HG03558 (cell line): ENCODE measurements around the gene CD207.
A peak's percentile ranks its signal among the peaks of the same experiment; 100 is the strongest.
"Not testable (repeated sequence)": the region's sequence is repeated elsewhere in the genome, so short reads cannot be mapped to it uniquely, and the experiment has no call there.

ENCODE experiments used
- ATAC-seq: cut with Tn5 transposase; IDR thresholded peaks from one replicate; pipeline ENCODE4 v1.9.1; 2021; ENCODE audit warnings: moderate number of reproducible peaks; ENCODE audit not compliant: unreplicated experiment; ENCODE audit errors: extremely low read depth

CD207 gene

DNA sequence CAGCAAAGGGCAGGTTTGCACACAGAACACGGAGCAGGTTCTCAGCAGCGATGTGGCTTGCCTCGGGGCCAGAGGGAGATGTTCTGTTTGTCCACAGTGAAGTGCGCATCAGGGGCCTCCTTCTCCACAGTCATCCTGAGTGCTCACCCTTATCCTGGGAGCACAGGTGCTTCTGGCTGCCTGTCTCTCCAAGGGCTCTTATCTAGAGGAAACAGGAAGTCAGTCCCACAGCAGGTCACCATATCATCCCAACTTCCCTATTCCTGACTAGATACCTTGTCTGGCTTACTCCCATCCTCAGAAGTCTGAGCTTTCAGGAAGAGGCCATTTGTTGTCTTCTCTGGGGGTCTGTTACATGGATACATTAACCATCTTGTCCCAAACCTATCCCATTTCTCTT lies at the start of gene CD207:
Gene CD207 (minus strand): TSS at position 174 of the 400 bp plus-strand sequence. CDS start 40 bp downstream, at position 134.
- no peak for ATAC-seq

DNA sequence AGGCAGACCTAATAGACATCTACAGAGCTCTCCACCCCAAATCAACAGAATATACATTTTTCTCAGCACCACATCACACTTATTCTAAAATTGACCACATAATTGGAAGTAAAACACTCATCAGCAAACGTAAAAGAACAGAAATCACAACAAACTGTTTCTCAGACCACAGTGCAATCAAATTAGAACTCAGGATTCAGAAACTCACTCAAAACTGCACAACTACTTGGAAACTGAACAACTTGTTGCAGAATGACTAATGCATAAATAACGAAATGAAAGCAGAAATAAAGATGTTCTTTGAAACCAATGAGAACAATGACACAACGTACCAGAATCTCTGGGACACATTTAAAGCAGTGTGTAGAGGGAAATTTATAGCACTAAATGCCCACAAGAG lies 42.9 kb upstream of the CD207 start:
- not testable (repeated sequence) for ATAC-seq

DNA sequence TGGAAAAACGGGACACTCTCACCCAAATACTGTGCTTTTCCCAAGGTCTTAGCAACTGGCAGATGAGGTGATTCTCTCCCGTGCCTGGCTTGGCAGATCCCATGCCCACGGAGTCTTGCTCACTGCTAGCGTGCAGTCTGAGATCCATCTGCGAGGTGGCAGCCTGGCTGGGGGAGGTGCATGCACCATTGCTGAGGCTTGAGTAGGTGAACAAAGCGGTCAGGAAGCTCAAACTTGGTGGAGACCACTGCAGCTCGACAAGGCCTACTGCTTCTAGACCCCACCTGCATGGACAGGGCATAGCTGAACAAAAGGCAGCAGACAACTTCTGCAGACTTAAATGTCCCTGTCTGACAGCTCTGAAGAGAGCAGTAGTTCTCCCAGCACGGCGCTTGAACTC lies 40.5 kb upstream of the CD207 start:
- ATAC-seq = not testable (repeated sequence)

DNA sequence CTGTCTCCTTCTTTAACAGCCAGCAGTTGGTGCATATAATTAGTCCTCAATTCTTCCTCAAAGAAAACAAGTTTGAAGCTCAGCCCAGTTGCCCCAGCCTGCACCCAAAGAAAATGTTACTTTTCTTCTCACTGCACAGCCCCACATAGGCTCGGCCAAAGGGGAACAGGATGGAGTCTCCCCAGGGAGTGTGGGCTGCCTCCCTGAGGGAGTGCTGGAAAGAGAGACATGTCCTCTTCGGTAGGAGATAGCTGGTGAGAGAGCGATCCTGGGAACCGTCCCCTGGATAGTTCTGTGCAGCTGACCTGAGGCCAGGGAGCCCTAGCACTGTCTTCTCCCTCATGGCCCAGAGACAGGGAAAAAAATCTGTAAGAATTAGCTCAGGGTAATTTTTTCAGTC lies 37.9 kb upstream of the CD207 start:
- no peak for ATAC-seq

DNA sequence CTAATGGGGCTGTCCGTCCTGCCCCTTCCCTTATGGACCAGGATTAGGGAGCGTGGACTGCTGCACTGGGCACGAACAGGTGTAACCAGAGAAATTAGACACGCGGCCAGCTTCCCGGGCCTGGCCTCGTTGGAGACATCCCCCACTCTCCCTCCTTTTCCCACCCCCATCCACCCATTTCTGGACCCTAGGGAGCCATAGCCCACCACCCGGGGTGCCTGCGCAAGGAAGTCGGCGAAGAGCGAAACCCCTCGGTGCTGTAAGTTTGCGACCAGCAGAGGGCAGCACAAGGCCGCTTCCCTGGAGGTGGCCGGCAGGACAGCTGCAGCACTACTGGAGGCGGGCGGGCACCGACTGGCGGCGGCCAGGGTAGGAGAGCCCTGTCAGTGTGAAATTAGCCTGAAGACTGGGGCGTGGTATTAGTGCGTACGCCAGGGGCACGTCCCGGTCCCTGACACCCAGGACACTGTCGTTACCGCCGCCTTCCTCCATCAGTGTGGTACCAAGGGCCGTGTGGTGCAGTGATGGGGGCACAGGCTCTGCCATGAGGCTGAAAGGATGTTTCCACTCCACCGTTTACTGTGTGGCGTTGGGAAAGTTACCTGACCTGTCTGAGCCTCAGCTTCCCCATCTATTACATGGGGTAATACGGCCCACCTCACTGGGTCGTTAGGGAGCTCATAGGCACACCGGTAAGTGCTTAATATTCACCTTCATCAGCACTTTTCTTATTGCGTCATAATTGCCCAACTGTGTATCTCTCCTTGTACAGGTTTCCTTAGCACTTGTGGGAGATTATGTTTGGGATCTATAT lies 36.0 kb upstream of the CD207 start:
- no peak for ATAC-seq

DNA sequence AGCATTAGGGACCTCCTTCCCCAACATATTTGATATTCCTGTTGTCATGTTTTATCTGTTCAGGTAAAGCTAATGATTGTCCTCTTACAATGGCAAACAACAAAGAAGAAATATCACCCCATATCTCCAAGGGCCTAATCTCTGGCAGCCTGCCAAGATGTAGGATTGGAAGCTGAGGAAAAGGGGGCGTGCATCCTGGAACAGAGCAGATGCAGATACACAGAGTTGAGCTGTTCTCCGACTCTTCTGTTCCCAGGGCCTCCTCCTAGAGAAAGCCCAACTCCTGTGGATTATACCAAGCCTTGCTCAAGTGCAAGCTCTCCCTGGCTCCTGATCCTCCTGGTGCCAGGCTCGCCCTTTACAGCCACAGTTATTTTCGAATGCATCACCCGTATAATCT lies 35.2 kb upstream of the CD207 start:
- no peak for ATAC-seq

DNA sequence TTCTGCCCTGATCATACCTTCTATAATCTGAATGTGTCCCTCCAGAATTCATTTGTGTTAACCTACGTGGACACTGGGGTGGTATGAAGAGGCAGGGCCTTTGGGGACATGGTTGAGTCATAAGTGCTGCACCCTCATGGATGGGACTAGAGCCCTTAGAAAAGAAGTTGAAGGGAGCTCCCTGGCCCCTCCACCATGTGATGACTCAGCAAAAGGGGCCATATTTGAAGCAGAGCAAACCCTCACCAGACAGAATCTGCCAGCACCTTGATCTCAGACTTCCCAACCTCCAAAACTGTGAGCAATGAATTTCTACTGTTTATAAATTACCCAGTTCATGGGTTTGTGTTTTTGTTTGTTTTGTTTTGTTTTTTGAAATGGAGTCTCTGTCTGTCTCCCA lies 33.4 kb upstream of the CD207 start:
- no peak for ATAC-seq

DNA sequence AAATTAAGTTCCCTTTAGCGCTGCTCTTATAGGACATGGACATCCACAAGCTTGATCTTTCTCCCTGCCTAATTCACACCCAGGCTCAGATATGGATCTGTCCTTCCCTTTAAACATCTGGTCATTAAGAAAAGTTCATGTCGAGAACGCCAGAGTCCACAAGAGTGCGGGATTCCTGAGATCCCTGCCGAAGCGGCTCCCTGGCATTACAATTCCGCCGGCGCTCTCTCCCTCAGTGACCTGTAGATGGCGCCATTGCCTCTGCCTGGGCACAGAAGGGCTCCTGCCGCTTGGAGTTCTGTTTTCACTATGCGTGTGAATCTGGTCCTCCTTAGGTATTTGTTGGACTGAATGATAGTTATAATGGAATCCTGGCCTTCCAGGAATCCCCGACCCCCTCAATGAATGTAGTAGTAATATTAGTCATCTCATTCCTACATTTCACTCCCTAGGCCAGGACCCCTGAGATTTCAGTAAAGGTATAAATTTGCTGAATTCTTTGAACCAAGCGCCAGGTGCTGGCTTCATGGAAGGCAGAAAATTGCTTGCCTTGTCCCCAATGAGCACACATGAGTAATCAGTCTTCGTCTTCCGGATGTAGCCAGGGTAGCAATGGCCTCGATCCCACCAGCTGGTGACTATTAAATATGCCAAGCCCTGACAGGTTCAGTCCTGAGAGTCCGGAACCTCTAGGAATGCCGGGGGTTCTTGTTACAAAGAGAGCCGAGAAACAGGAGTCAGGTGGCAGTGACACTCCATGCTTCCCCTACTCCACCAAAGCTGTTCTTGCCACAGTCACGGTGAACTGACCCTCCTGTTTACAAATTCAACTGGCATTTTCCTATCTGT lies 26.4 kb upstream of the CD207 start:
- ATAC-seq = no peak

DNA sequence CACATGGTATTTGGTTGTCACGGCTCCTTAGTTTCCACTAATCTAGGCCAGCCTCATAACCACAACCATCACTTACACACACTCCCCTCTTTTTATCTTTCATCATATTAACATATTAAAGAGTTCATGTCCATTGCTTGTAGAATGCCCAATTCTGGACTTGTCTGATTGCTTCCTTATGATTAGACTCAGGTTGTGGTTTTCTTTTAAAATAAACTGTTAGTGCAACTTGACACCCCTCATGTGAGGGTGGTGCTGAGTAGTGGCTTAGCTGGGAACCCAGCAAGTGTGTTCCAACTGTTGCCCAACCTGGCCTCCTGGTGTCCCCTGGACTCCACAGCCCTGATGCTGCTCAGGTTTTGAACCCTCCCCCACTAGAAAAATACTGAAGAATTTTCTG lies 20.1 kb upstream of the CD207 start:
- no peak for ATAC-seq

DNA sequence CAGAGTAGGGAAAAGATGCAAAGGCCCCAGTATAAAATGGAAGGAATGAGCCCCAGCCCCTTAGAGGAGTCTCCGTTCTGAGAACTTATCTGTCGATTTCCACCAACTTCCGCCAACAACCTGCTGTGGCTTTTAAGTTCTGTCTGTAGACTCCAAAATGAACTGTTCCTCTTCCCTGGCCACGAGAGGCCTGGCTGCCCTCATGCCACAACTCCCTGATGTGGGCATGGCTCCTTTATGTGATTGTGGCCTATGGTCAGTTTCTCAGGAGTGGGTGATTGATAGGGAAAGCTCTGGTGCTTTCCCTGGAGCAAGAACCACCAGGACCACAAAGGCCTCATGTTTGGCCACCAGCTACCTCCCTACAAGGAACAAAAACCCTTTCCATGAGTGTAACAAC lies 18.8 kb upstream of the CD207 start:
- no peak for ATAC-seq

DNA sequence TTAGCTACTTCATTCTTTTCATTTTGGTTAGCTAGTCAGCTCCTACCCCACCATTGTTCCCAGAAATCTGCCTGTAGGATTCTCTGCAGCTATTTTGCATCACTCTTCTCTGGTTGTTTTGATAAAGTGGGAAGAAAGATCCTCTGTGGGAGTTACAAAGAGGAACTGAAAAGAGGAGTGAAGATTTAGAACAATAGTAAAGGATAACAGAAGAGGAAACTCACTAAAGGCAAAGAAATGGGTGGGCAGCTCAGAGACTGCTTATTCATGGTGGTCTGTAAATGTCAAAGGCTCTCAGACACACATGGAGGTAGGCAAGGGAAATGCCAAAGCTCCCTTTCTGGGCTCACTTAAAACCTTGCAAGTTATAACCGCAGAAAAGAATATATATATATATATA lies 17.2 kb upstream of the CD207 start:
- ATAC-seq = no peak

DNA sequence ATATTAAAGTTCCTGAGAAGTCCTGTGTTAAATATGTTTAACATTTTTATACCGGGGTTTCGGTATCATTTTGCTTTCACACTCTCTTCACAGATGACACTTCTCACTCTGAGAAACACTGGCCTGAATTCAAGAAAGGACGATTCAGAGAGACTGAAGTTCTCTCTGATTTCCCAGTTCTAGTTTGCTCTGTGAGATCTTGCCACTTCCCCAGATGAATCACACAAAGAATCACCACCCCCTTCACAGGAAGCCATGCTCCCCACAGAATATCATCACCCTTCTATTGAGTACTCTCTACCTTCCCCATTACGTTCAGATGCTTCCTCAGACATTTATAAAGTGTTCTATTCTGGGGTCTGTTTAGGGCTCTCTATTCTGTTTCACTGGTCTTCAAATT lies 16.1 kb upstream of the CD207 start:
- ATAC-seq = peak; percentile 75

DNA sequence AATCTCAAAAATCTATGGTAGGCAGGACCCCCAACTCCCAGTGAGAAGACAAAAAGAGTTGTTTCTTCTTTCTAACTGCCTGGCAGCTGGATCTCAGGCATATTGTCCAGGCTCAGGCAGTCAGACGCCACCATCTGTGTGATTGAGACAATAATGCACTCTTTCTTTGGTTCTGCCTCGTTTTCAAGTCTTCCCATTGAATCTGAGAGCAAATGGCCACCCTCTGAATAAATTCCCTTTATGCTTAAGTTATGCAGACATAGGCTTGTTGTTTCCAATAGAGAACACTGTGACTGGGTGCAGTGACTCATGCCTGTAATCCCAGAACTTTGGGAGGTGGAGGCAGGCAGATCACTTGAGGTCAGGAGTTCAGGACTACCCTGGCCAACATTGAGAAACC lies 15.3 kb upstream of the CD207 start:
- no peak for ATAC-seq

DNA sequence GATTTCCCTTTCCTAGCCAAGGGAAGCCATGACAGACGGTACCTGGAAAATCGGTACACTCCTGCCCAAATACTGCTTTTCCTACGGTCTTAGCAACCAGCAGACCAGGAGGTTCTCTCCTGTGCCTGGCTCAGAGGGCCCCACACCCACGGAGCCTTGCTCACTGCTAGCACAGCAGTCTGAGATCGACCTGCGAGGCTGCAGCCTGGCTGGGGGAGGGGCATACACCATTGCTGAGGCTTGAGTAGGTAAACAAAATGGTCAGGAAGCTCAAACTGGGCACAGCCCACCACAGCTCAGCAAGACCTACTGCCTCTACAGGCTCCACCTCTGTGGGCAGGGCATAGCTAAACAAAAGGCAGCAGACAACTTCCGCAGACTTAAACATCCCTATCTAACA lies 6.8 kb upstream of the CD207 start:
- ATAC-seq = no peak

DNA sequence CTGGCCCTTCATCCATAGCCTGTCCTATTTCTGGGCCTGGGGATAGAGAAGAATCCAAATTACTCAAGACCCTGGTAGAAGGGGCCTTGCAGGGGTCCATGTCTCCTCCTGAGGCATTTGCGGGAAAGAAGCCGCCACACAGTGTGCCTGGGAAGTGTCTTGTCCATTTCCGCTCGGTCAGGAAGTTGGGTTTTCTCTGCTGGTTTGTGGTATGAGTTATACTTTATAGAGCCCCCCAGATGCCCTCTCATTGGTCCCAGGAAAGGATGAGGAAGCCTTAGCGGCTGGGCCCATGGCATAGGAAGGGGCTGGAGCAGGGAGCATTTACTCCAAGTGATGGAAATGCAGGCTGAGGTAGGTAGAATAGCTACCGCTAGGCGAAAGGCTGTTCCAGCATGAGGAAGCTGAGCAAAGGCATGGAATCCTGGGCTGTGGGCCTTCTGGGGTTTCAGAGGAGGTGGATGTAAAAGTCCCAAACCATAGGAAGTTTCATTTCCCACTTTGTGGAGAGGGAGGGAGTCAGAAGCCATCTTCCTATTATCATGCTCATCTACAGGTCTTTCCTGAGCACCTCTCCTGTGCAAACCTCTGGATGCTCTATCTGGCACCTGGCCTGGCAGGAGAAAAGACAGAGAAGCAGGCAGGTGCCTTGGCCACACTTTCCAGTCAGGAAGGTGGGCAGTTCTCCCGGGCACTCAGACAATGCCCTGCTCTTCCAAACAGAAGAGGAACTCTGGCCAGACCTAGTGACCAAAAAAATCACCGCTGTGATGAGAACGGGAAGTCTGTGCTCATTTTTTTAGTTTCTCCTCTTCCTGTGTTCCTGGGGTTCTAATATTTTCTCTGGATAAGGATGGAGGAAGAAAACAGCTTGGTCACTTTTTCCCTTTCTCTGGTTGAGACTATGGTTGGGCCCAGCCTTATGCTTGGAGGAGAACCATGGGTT lies 2.6 kb upstream of the CD207 start:
- ATAC-seq = no peak

DNA sequence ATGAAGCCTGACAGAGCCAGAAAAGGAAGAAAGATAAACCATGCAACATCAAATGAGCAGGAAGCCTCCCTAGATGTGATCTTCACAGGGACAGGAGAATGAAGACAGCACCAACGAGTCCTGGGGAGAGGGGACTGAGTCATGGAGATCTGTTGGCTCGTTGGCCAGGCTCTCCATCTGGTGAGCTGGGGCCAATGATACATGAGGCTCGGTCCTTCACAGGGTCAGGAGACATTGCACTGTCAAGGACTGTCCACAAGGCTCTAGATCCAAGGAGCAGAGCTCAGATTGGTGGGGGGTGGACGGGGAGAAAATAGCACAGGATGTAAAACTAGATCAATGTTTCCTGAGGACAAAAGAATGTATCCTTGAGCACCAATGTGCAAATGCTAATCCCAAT lies 735 bp downstream of the CD207 start:
- no peak for ATAC-seq

DNA sequence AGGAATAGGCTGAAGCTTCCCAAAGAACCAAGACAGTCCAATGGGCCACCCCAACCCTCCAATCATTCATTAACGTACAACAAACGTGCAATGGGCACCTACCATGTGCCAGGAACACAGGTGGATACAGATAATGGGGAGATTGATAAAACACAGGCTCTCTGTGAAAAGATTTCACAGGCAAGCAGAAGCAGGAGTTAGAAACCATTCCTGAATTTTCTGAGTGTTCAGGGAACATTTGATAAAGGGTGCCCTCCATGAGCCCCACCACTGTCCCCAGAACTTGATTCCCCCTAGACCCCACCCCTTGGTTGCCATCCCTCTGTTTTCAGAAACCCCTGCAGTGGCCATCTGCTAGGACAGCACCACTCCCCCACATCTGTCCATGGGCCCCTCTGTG lies 1.5 kb downstream of the CD207 start:
- no peak for ATAC-seq

DNA sequence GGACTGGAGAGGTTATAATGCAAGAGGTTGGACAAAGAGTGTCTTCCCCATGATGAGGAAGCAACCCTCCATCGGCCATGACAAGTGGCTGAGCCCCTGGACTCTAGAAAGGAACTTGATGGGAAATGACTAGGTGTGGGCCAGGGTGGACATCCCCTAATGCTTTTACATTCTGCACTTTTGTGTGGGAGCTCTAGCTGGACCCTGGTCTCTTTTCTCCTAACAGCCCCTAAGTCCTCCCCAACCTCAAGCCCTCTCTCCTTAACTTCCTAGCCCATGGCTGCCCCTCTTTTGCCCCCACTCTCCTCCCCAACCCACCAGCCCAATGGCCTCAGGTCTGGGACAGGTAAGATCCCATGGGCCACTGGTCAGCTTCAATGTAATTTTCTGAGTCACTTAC lies 2.4 kb downstream of the CD207 start:
- no peak for ATAC-seq

DNA sequence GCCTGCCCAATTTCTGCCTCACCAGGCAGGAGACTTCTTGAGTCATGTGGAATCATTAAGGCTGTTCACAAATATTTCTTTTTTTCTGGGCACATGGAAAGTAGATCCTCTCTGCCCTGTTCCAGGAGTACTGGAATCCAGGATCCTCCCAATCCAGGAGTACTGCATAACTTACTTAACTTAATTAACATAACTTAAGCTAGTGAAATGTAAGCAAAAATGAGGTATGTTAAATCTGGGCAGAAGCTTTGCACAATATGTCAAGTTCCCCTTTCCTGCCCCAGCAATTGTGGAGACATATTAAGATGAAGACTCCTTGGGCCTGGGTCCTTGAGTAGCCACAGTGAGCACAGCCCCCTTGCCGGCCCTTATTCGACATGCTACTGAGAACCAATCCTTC lies 3.2 kb downstream of the CD207 start:
- no peak for ATAC-seq

DNA sequence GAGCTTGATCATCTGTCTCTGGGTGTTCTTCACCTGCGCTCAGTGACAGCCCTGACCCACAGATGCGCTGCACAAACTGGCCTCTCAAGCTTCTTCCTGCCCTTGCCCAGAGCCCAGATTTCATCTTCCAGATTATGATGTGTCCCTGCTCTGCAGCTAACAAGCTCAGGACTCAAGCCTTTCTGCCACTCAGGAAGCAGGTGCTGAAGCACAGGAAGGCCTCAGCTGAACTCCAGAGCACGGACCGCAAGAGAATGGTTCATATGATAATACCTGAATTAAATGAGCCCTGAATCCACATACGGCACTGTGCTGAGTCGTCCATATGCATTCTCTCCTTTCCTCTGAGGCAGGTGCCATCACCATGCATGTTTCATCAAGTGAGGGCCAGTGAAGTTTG lies 3.8 kb downstream of the CD207 start:
- no peak for ATAC-seq

DNA sequence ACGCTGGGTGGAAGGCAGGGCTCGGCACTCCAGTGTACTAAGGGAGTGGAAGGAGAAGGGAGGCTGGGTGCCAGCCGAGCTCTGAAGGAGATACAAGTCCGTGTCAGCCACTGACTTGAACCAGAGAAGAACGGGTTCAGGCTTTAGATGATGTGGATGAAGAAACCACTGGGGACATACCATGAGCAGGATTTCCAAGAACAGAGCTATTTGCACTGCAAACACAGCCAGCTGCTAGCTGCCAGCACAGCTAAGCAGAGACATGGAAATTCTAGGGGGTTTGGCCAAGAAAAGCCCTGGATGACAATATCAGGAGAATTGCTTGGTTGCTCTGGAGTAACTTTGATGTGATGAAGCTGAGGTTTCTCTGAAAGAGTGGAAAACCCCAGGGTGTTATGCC lies 5.2 kb downstream of the CD207 start:
- no peak for ATAC-seq
